Adrenal gland (tissue), 12 donors: ENCODE measurements around the gene RGS14. TPM values are rescaled to one million over a fixed set of nuclear protein-coding genes. Genes with fewer than 3 reads are reported as not detected.

Source experiments
- DNase-seq, 7 donors: peaks; one replicate each; pipeline ENCODE4 v3.0.0-alpha.2; 2019 to 2020
- H3K27ac ChIP-seq, 5 donors: fragments of 200-600 bp; sonication (generic) in 4 of 5; 1 replicate in 3 of 5; 2 replicates in 2 of 5; pipeline versions ENCODE4 v1.5.1 to v1.8.0; 2016 to 2020; ENCODE audit warnings: mild to moderate bottlenecking in 1 of 5
- H3K27me3 ChIP-seq: fragments of 200-600 bp; 2 replicates; pipeline ENCODE4 v1.8.0; 2021
- H3K36me3 ChIP-seq, 2 donors: fragments of 200-600 bp; replicated peaks in 1 of 2; 1 replicate in 1 of 2; 2 replicates in 1 of 2; pipeline versions ENCODE4 v1.5.1 to v1.8.0; 2018 to 2022
- H3K4me1 ChIP-seq, 2 donors: fragments of 200-600 bp; replicated peaks in 1 of 2; 1 replicate in 1 of 2; 2 replicates in 1 of 2; pipeline versions ENCODE4 v1.5.1 to v1.8.0; 2018 to 2021
- H3K4me3 ChIP-seq, 4 donors: fragments of 200-600 bp; sonication (generic) in 3 of 4; one replicate each; pipeline ENCODE4 v1.5.1; 2016 to 2018
- H3K9me3 ChIP-seq, 3 donors: fragments of 200-600 bp; sonication (generic) in 1 of 3; replicated peaks in 1 of 3; 1 replicate in 2 of 3; 2 replicates in 1 of 3; pipeline versions ENCODE4 v1.5.1 to v1.8.0; 2016 to 2021
- CTCF ChIP-seq, 6 experiments: fragments of 450-650 bp in 4 of 6; fragments of 200-600 bp in 2 of 6; sonication (generic) in 1 of 6; IDR thresholded peaks; 1 replicate in 5 of 6; 2 replicates in 1 of 6; pipeline versions ENCODE4 v1.5.1 to v1.8.0; 2016 to 2021; ENCODE audit warnings: antibody characterized with exemption in 6 of 6, mild to moderate bottlenecking in 2 of 6, moderate library complexity in 1 of 6
- POLR2A ChIP-seq, 2 donors: fragments of 450-650 bp; IDR thresholded peaks; one replicate each; pipeline ENCODE4 v1.6.1; 2017; ENCODE audit warnings: antibody characterized with exemption in 2 of 2, mild to moderate bottlenecking in 2 of 2, moderate library complexity in 1 of 2
- WGBS, 4 donors: extraction: QIAGEN DNeasy Blood & Tissue Kit in 2 of 4; methylation state at CpG; one replicate each; pipeline versions ENCODE4 v1.1.5 to v1.1.7; 2013 to 2017; 5-methylcytosine and 5-hydroxymethylcytosine counted together
- intact Hi-C, 2 donors: fragments of 100-400 bp; cut with DNase I; formaldehyde crosslinking; loops; one replicate each; pipeline versions ENCODE4 v1.14.1 to v1.15.0; 2022 to 2023
- polyA plus RNA-seq, 3 donors: library from polyadenylated mRNA; stranded (reverse); fragments of 200-250 nt in 2 of 3; fragments of 350-450 nt in 1 of 3; fragmentation: Illumina TruSeq in 1 of 3; extraction: RNeasy Lipid Tissue Mini Kit (QIAGEN cat#74804) in 1 of 3; gene quantifications; one replicate each; pipeline ENCODE4 v1.2.3, GENCODE V29; 2013 to 2014
- total RNA-seq, 9 donors: library from RNA; depleted of rRNA in 4 of 9; stranded (reverse); fragments of >200 nt in 4 of 9; fragments of 120-200 nt in 1 of 9; fragmentation: NEBNext Ultra II Directional in 1 of 9; extraction: Animal tissue kit (Norgen Biotek cat#: 25700) in 1 of 9; gene quantifications; one replicate each; pipeline versions ENCODE4 v1.1.0 to v1.2.4, GENCODE V29; 2013 to 2023
- donor health status: healthy with polysubstance abuse.
- donor health status: Bipolar disorder and iron deficiency.
- donor health status: DM: yes; HTN: yes; CAD: no.
- donor health status: DM: no; HTN: no; CAD: no.
- donor health status: DM: no; HTN: no; CAD: no.
- donor health status: DM: yes; HTN: yes; CAD: no.

RGS14 gene
- total and polyA plus RNA-seq, 12 donors: 2.3 to 36.3 (median 15.5) TPM

DNA sequence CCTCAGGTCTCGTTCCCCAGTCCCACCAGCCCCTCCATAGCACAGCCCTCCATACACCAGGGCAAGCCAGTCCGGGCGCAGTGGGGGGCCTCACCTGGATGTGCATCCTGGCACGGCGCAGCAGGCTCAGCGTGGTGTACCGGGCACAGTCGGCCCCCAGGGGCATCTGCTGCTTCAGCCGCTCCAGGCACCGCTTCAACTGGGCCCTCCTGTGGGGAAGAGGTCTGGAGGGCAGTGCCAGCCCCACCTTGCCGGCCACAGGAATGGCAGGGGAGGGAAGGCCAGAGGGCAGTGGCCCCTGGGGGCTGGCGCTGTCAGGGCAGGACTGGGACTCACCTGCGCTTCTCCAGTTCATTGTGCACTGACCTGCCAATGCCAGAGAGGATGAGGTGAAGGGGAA is 47.4 kb upstream of the RGS14 start:
- peaks cover 12 to 20% of the 10 kb centered on the region in 2 donors for H3K4me1 ChIP-seq
- H3K9me3 ChIP-seq: no peaks in the 10 kb centered on the region
- H3K4me3 ChIP-seq: no peak overlapping the region
- H3K36me3 ChIP-seq: peaks cover 0 to 21% of the 10 kb centered on the region in 2 donors
- H3K27ac ChIP-seq: no peak overlapping the region
- no peak for DNase-seq
- intact Hi-C loops: loop anchor here in 1 of 2 donors (10.0 kb wide), 2 partner anchors 74 to 144 kb away; partner anchors contain the start of gene SLC34A1
- 80 to 94% (median 87%) methylated on average over 1 to 13 of the region's 13 CpGs for WGBS, 4 donors
- H3K27me3 ChIP-seq: no peaks in the 10 kb centered on the region
- TF ChIP-seq POLR2A (IDR thresholded peaks at IDR 0.05): no peak
- no peak for TF ChIP-seq CTCF (IDR thresholded peaks at IDR 0.05)

GRCh38 chr5:177310757-177311391 is 46.9 kb upstream of the RGS14 start:
- TF ChIP-seq POLR2A (IDR thresholded peaks at IDR 0.05): no peak
- TF ChIP-seq CTCF (IDR thresholded peaks at IDR 0.05): no peak
- intact Hi-C loops: loop anchor here in 1 of 2 donors (10.0 kb wide), 2 partner anchors 74 to 144 kb away; partner anchors contain the start of gene SLC34A1
- DNase-seq: no peak
- no peaks in the 10 kb centered on the region for H3K9me3 ChIP-seq
- no peaks in the 10 kb centered on the region for H3K27me3 ChIP-seq
- 19 to 36% (median 27%) methylated on average over 14 to 20 of the region's 20 CpGs for WGBS, 4 donors
- H3K4me1 ChIP-seq: peaks cover 12 to 19% of the 10 kb centered on the region in 2 donors
- H3K27ac ChIP-seq: peak overlapping the region in 1 of 5 donors; percentile 13
- peak overlapping the region in 2 of 4 donors; percentile 16 to 60 for H3K4me3 ChIP-seq
- H3K36me3 ChIP-seq: peaks cover 0 to 15% of the 10 kb centered on the region in 2 donors

DNA sequence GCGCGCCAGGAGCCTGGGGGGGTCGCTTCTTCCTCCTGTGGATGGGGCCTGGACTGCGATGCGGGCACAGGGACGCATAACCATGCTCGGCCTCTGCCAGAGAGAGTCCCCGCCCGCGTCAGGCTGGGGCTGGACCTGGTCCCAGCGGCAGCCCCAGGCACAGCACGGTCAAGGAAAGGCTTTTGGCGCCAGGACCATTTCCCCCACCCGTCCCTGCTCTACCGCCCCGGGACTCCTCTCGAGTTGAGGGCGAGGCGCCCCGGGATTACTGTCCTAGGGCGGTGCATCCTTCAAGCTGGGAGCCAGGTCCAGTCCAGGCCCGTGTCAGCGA is 46.4 kb upstream of the RGS14 start:
- WGBS, 4 donors: 0 to 3% (median 1%) methylated on average over 4 to 23 of the region's 23 CpGs
- peaks cover 12 to 19% of the 10 kb centered on the region in 2 donors for H3K4me1 ChIP-seq
- peak in 6 of 7 donors; percentile 49 to 67 (median 58) for DNase-seq

More for the DNA sequence above, 46.4 kb upstream of the RGS14 start:
- intact Hi-C loops: loop anchor here in 1 of 2 donors (10.0 kb wide), 2 partner anchors 73 to 143 kb away; partner anchors contain the start of gene SLC34A1
- Histone ChIP-seq H3K36me3 (peaks cover 0 to 10% of the 10 kb centered on the region in 2 donors), H3K4me3 (peak overlapping the region in 2 of 4 donors; percentile 16 to 60), H3K27ac (peak overlapping the region in 1 of 5 donors; percentile 13), H3K9me3 (no peaks in the 10 kb centered on the region), H3K27me3 (no peaks in the 10 kb centered on the region)
- no peak for TF ChIP-seq POLR2A (IDR thresholded peaks at IDR 0.05)
- TF ChIP-seq CTCF (IDR thresholded peaks at IDR 0.05): peak in 1 of 6 experiments; percentile 14
